HG03460 (cell line): Measurements from ENCODE around the gene TSPAN1.

Experiments used
- ATAC-seq: cut with Tn5 transposase; IDR thresholded peaks from one replicate; pipeline ENCODE4 v1.9.1; 2021; ENCODE audit not compliant: unreplicated experiment

The TSPAN1 gene

DNA sequence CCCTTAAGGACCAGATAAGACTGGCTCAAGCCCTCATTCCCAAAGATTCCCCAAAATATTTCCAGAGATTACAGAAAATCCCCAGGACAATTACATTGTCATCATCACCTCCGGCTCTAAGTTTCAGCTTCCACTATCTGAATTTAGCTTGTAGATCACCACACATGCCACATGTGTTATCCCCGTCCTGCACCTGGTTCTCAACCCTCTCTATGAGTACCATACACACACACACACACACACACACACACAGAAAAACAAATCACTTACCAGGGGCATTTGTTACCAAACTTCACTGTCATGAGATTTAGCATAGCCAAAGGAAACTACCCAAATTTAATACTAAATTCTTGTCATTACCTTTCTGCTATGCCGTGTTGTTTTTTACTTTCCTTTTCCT is 15.4 kb upstream of the TSPAN1 start:
- ATAC-seq: no peak

DNA sequence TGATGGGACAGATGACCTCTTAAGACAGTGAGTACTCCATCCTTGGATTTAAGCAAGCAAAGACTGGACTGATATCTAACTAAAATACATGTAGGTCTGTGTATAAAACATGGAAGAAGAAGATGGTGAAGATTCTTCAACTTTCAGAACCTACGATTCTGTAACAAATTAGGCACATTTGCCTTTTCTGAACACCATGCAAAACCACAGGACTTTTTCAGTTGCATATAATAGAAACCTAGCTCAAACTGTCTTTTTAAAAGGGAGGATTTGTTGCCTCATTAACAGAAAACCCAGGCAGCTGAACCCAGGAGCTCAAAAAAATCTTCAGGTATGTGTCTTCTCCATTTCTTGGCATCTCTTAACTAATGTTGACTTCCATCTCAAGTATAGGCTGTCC is 14.7 kb upstream of the TSPAN1 start:
- ATAC-seq: no peak

DNA sequence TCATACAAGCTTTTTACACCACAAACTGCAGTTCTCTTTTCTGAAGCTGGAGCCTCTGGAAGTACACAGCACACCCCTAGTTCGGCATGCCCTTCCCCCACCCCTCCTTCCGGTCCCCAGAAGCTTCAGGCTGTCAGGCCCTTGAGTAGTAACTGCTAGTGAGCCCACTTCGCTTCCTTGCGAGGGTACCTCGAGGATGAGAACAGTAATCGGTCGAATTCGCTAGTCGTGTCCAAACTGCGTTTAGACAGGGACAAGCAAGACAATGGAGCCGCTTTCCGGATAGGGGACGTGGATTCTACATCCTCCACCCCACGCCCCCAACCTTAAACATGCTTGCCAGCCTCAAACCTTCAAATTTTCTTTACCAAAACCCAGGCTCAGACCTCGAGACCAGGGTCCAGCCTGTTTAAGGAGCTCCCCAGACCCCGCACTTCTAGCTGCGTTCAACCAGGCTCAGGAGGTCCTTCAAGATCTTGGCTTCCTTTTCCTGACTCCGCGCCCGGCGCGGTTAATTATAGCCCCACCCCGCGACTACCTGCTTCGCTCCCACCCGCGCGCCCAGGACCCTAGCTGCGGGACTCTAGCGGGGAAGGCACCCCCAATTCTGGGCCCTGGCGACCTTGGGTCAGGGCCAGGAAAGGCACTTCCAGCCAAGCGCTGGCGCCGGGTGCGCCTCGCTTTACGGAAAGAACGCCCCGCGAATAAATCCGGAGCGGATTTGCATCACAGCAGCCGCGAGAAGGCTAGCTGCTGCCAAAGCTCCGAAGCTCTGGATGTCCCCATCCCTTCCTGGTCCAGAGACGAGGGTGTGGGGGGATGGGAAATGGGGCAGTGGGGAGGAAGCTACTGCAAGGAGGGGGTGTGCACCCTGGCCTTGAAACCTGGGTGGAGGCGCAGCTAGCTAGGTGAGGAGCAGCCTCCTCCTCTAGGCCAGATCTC is 8.1 kb upstream of the TSPAN1 start:
- no peak for ATAC-seq

DNA sequence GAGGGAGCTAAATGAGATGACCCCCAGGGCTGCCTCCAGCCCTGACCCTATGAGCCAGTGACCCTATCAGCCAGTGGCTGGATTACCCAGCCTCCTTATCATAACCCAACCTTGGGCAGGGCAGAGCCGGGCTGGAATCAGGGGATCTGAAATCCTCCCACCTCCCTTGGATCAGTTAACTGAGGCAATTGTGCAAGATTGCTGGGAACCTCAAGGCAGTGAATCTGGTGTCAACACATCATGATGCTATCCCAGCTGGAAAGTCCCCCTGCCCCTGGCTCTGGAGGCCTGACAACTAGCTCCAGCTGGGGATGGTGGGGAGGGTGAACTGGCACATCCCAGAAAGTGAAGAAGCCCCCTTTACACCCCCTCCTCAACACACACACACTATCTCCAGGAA is 6.4 kb upstream of the TSPAN1 start:
- no peak for ATAC-seq

DNA sequence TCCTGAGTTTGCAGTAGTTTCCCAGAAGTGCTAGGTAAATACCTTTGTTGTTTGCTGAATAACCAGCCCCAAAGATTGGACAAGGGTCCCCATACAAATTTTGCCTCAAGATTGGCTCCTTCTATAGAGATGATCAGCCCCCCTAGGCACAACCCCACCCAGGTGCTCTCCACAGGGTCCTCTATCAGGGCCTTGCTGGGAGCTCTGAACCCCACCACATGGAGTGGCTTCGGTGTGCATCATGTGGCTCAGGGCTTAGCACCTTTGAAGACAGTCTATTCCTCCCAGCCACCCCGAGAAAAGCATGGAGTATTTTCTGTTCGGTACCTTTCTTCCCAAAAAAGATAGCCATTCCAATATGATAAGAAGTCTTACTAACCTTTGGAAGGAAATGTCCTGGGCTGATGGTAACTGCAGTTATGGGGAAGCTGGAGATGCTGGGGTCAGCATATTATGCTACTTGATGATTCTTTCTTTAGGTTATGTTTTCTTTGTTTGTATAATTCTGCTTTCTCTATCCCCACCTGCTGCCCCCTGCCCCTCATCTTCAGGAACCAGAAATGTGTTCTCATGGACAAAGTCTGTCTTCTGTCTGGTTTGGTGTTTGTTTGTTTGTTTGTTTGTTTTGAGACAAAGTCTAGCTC is 5.0 kb upstream of the TSPAN1 start:
- ATAC-seq: no peak

DNA sequence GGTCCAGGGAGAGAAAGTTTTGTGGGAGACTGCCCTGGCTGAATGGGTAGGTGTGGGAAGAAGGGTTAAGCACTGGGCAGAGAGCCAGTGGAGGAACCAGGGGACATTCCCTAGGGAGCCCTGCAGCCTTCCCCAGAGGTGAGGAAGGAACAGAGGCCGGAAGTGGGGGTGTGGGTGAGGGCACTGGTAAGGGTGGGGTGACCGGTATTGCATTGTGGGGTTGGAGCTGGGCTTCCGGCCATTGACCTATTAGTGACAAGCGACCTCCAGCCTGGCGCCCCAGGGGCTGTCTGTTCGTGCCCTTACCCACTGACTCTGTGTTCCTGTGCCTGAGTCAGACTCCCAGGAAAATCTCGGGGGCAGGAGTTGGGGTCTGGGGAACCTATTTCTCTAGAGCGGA is 3.5 kb upstream of the TSPAN1 start:
- no peak for ATAC-seq

DNA sequence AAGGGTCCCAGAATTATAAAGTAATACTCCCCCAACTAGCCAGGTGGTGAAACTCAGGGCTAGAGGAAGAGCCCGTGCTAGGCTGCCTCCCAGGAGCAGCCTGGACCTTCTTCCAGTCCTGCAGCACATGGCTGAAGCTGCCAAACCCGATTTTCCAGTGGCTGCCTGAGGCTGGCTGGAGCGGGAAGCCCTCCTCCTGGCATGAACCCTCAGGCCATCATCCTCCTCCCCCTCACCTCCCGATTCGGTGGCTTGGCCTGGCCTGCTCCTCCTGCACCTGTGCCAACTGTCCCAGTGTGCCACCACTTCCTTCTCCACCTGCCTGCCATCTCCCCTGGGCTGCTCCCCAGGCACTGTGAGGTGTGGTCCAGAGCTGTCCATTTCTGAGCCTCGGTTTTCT is 3.0 kb upstream of the TSPAN1 start:
- no peak for ATAC-seq

DNA sequence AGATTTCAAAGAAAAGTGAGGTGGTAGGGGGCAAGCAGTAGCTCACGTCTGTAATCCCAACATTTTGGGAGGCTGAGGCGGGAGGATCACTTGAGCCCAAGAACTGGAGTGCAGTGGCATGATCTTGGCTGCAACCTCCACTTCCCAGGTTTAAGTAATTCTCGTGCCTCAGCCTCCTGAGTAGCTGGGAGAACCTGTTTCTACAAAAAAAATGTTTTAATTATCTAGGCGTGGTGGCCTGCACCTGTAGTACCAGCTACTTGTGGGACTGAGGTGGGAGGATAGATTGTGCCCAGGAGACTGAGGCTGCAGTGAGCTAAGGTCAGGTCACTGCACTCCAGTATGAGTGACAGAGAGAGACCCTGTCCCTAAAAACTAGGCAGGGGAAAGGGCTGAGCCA is 2.6 kb upstream of the TSPAN1 start:
- no peak for ATAC-seq

DNA sequence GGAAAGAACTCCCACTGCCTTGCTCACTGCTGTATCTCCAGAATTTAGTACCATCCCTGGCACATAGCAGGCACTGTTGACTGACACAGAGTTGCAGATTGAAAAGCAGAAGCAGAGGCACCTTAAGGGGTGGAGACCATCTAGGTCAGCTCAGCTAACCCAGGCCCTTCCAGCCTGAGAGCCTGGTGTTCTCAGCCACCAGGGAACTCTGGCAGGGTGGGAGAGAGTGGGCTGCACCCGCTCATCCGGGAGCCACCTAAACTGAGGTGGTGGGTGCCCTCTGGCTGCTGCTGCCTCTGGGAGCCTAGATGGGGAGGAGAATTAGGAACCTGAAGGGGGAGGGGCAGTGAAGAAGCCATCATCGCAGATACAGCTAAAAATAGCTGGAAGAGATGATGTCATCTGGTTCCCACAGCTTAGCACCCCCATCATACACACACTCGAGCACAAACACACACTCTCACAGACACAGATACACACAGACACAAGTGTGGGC is 1.5 kb upstream of the TSPAN1 start:
- ATAC-seq: no peak

DNA sequence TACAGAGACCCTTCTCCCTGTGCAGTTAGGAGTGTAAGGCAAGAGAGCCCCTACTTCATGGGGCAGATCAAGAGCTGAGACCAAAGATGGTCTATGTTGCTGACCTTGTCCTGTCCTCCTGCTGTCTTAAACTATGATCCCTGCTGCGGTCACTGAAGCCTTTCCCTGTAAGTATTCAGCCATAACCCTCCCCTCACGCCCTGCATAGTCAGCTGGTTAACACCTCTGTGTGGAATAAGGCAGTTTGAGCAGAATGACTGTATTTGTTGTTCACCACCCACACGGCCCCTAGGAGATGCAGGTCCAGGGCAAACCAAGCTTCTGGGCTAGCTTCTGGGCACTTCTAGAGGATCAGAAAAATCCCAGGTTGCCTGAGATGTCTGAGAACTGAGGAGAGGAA is 356 bp downstream of the TSPAN1 start:
- no peak for ATAC-seq

DNA sequence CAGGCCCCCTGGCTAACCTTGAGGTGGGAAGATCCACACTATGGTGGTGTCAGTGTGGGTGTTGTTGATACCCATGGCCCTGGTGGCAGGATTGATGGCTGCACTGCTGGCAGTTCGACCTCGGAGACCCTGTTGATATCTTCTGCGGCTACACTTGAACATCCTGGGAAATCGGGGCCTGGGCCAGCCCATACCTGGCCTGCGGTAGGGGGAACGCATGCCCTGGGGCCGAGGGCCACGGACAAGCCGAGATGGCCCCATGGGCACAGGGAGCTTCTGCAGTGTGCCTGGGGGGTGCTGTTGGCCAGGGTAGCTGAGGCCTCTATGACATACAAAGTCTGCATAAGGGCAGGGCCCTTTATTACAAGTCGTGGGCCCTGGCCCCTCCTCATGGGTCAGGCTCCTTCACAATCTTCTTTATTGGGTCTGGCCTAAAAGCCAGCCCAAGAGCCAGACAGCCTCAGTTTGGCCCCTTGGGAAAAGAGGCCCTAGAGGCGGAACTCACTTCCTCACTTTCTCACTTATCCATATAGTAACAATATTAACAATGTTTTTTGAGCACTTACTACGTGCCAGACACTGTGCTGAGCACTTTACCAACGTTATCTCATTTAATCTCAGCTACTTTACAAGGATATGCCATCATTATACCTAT is 1.5 kb downstream of the TSPAN1 start, which contains the start of gene P3R3URF:
Gene P3R3URF, minus strand, starts transcription at position 278 of the 655 bp plus-strand sequence. Its CDS starts 17 bp downstream, at position 261.
- ATAC-seq: no peak

DNA sequence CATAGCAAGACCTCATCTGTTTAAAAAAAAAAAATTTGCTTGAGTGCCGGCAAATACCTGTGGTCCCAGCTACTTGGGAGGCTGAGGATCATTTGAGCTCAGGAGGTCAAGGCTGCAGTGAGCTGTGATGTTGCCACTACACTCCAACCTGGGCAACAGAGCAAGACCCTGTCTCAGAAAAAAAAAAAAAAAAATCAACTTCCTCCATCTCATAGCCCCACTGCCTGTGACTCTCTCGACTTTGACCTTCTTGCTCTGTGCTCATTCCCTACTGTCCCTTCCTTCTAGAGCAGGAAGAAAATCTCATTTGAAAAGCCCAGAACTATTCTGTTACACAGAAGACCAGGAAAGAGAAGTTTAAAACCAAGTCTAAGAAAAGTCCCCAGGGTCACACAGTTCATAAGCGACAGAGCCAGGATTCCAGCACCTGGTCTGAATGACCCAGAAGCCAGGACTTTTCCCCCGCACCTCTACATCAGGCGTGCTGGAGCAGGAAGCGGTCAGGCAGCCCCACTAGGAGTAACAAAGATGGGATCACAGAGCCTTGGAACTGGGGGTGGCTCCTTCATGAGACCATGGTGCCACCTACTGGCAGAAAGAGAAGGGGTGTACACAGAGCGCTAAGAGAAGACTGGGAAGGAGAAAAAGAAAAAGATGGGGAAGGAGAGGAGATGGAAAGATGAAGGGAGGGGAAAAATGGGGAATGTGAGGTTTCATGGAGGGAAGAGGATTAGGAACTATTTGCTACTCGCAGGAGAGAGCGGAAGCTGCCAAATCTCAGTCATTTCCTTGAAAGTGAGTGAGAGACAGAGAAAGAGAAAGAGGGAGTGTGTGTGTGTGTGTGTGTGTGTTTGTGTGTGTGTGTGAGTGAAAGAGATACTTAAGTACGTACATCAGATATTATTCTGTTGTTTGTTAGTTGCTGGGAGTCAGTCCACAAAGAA is 4.5 kb downstream of the TSPAN1 start:
- no peak for ATAC-seq

DNA sequence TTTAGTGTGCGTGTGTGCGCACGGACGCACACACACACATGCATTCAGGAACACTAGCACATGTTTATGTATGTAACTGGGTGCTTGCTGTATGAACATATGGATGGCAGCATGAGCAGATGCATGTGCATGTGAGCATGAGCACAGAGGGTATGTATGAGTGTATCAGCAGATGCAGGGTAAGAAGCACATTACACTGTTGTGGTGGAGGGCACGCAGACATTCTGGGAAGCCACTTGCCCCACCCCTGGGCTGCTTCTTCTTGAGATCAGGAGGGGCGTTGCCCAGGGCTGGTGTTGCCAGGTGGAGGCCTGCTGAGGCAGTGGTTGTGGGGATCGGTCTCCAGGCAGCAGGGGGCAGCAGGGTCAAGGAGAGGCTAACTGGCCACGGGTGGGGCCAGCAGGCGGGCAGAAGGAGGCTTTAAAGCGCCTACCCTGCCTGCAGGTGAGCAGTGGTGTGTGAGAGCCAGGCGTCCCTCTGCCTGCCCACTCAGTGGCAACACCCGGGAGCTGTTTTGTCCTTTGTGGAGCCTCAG is 5.3 kb downstream of the TSPAN1 start:
- ATAC-seq: no peak

DNA sequence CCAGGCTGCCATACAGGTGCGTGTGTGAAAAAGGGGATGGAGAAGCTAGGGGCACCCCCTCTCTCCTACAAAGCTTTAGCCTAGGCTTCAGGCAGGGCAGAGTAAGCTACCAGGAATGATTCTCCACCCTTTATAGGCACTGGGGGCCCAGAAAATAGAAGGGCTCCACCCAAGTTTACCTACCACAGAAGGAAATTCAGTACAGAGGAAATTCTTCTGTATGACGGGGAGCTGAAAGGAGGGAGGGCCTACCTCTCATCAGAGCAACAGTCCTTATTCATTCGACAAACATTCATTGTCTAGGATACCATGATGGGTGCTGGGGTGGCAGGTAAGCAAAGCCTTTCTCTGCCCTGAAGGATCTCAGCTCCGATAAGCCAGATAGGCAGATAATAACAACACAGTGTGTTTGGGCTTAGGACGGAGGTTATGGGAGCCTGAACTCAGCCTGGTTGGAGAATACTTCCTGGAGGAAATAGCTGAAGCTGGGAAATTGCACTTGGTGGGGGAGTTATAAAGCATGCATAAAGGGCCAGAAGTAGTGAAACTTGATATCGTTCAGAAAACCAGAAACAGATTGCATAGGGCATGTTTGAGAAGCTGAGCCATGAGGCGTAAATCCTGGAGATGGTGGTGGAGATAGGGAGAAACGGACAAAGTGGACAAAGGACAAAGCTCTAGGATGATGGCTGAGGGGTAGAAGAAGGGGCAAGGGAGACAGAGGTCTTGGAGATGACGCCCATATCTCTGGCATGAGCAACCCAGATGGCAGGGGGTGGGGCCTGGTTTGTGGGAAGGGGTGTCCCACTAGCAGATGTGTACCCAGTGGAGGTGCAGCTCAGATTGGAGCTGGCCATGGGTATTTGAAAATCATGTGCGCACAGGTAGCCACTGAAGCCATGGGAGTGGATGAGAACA is 6.7 kb downstream of the TSPAN1 start:
- ATAC-seq: no peak

DNA sequence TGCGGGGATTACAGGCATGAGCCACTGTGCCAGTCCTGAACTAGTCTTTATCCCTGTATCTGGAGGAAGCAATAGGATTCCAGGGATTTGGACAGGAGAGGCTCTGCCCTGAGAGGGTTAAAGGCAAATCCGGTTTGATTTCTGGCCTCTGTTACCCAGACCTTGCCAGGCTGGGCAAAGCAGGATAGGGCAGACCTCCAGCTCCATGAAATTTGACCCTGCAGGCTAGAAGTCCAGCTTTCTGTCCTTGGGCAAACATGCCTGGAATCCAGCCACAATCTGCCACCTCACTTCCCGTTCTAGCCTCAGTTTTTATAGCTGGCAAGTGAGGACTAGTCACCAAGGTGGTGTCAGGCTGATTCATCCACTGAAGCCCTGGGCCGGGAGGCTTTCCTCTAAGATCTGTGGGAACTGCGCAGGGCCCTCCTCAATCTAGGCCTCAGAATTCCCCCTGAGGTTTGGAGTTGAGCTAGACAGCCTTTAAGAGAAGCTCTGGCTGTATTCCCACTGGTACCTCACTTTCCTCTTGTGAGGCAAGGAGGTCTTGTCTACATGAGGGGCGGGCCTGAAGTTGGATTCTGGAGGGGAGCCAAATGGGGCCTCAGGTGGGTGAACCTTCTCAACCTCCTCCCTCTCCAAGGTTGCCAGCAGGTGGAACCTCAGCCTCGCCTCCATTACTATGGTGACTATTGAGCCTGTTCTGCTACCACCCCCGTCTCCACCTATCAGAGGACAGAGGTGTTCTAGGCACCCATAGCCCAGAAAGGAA is 8.4 kb downstream of the TSPAN1 start:
- ATAC-seq: no peak

DNA sequence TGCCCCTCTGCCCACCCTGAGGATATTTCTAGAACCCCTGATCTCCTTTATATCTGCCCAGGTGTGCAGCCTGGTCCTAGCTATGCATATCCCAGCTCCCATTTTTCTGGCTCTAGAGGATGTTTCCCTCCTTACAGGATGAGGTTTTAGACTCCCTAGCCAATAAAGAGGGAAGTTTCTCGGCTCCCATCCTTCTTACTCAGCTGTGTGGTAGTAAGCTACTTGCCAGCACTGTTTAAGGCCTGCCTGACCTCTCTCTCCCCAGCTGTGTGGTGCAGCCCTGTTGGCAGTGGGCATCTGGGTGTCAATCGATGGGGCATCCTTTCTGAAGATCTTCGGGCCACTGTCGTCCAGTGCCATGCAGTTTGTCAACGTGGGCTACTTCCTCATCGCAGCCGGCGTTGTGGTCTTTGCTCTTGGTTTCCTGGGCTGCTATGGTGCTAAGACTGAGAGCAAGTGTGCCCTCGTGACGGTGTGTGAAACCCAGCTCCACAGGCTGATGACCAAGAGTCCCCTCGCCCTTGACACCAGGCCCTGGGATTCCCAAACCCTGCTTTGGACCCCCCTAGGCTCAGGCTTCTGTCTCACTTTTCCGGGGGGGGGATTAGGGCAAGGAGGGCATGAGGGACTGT is 9.2 kb downstream of the TSPAN1 start:
- no peak for ATAC-seq

DNA sequence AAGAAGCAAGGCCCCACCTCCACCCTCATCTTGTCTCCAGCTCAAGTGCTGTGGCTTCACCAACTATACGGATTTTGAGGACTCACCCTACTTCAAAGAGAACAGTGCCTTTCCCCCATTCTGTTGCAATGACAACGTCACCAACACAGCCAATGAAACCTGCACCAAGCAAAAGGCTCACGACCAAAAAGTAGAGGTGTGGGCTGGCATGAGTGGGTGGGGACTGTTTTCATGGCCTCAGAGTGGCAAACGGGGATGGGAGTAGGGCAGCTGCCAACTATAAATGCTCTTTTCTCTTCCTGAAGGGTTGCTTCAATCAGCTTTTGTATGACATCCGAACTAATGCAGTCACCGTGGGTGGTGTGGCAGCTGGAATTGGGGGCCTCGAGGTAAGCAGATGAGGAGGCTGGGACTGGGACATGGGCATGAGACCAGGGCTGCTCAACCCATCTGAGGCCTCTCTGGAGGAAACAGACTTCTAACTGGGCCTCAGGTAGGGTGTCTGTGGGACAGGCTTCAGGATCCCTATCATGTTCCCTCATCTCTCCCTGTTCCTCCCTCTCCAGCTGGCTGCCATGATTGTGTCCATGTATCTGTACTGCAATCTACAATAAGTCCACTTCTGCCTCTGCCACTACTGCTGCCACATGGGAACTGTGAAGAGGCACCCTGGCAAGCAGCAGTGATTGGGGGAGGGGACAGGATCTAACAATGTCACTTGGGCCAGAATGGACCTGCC is 10.2 kb downstream of the TSPAN1 start:
- no peak for ATAC-seq
